Endothelial cell of umbilical vein (primary cell): ENCODE data around the gene RAB8B. TPM values are rescaled to one million over a fixed set of nuclear protein-coding genes. Genes with fewer than 3 reads are reported as not detected.

Experiments
- BruUV-seq: library from RNA; stranded (reverse); fragments of 400-500 nt; replicated peaks from 2 replicates; lab custom pipeline; 2021; lab: Mats Ljungman, UMichigan
- CTCF ChIA-PET: fragments of 300-600, 350-600 bp; sonication (Branson Sonifier 250); formaldehyde crosslinking; loops from one replicate; lab custom pipeline; 2021; ENCODE audit warnings: antibody characterized with exemption, inconsistent platforms; lab: Charles Lee
- POLR2A ChIA-PET: fragments of 300-600, 350-600 bp; sonication (Branson Sonifier 250); formaldehyde crosslinking; loops from one replicate; lab custom pipeline; 2021; ENCODE audit warnings: antibody characterized with exemption, inconsistent platforms; lab: Charles Lee
- DNase-seq: peaks from one replicate; pipeline ENCODE4 v3.0.0-alpha.2; 2011; ENCODE audit warnings: low read depth, low spot score
- FAIRE-seq: peaks from 2 replicates; lab custom pipeline; 2011; peaks lifted over from hg19 to GRCh38; lab: Jason Lieb, UNC
- H2AFZ ChIP-seq: 2 replicates; pipeline ENCODE4 v1.6.0; 2012; ENCODE audit warnings: low read depth, low read length, control low read depth, inconsistent platforms
- H3K27ac ChIP-seq: 2 replicates; pipeline ENCODE4 v1.5.1; 2011; ENCODE audit warnings: low read depth, mild to moderate bottlenecking, control low read depth, low read length, moderate library complexity; ENCODE audit not compliant: insufficient read depth
- H3K27me3 ChIP-seq, 2 experiments: 2 replicates each; pipeline versions ENCODE4 v1.6.0 to v1.6.1; 2011; ENCODE audit warnings: low read length in 2 of 2, mixed read lengths in 1 of 2; ENCODE audit not compliant: control insufficient read depth in 2 of 2, insufficient read depth in 2 of 2
- H3K36me3 ChIP-seq, 2 experiments: 2 replicates in 1 of 2; 3 replicates in 1 of 2; pipeline ENCODE4 v1.5.1; 2011; ENCODE audit warnings: low read length in 2 of 2, mild to moderate bottlenecking in 1 of 2, moderate library complexity in 1 of 2; ENCODE audit not compliant: control insufficient read depth in 2 of 2, insufficient read depth in 2 of 2; ENCODE audit errors: extremely low read depth in 1 of 2
- H3K4me1 ChIP-seq: 3 replicates; pipeline ENCODE4 v1.5.1; 2011; ENCODE audit warnings: mild to moderate bottlenecking, low read length; ENCODE audit not compliant: control insufficient read depth, insufficient read depth; ENCODE audit errors: extremely low read depth
- H3K4me2 ChIP-seq: 2 replicates; pipeline ENCODE4 v1.6.1; 2011; ENCODE audit warnings: low read length, control low read depth, mixed read lengths; ENCODE audit not compliant: insufficient read depth
- H3K4me3 ChIP-seq, 3 experiments: fragments of 200-600 bp in 1 of 3; sonication (generic), shearing (Covaris generic) in 1 of 3; replicated peaks in 1 of 3; 2 replicates each; pipeline ENCODE4 v1.5.1; 2011 to 2016; ENCODE audit warnings: control low read depth in 3 of 3, low read length in 3 of 3, mild to moderate bottlenecking in 2 of 3, inconsistent platforms in 1 of 3, low read depth in 1 of 3, moderate library complexity in 1 of 3; ENCODE audit not compliant: insufficient read depth in 1 of 3
- H3K79me2 ChIP-seq: 2 replicates; pipeline ENCODE4 v1.6.0; 2012; ENCODE audit warnings: low read length, inconsistent platforms; ENCODE audit not compliant: control insufficient read depth, insufficient read depth
- H3K9ac ChIP-seq: replicated peaks from 2 replicates; pipeline ENCODE3; 2011; ENCODE audit warnings: low read length, control low read depth; ENCODE audit not compliant: insufficient read depth; ENCODE audit errors: extremely low read depth
- H3K9me1 ChIP-seq: replicated peaks from 3 replicates; pipeline ENCODE4 v1.6.0; 2011; ENCODE audit warnings: mild to moderate bottlenecking, low read length; ENCODE audit not compliant: control insufficient read depth, insufficient read depth; ENCODE audit errors: extremely low read depth
- H3K9me3 ChIP-seq: replicated peaks from 2 replicates; pipeline ENCODE4 v1.5.1; 2012; ENCODE audit warnings: low read length, inconsistent platforms; ENCODE audit not compliant: control insufficient read depth, insufficient read depth
- H4K20me1 ChIP-seq: replicated peaks from 2 replicates; pipeline ENCODE3; 2011; ENCODE audit warnings: mild to moderate bottlenecking, low read length; ENCODE audit not compliant: control insufficient read depth, insufficient read depth; ENCODE audit errors: extremely low read depth
- EZH2 ChIP-seq: IDR thresholded peaks from 2 replicates; pipeline ENCODE4 v1.6.1; 2012; ENCODE audit warnings: borderline replicate concordance, low read depth, mild to moderate bottlenecking, moderate library complexity, low read length, inconsistent platforms; ENCODE audit not compliant: severe bottlenecking
- FOS ChIP-seq: IDR thresholded peaks from 2 replicates; pipeline ENCODE4 v1.6.1; 2011; ENCODE audit warnings: mild to moderate bottlenecking, low read length, moderate library complexity, borderline replicate concordance; ENCODE audit not compliant: insufficient read depth
- GATA2 ChIP-seq: IDR thresholded peaks from 2 replicates; pipeline ENCODE4 v1.7.0; 2011; ENCODE audit warnings: low read depth, mild to moderate bottlenecking, moderate library complexity, mixed read lengths, low read length; ENCODE audit not compliant: insufficient read length, insufficient read depth
- JUN ChIP-seq: IDR thresholded peaks from 2 replicates; pipeline ENCODE4 v1.6.1; 2011; ENCODE audit warnings: borderline replicate concordance, low read depth; ENCODE audit not compliant: insufficient read length, insufficient read depth
- MYC ChIP-seq: IDR thresholded peaks from one replicate; pipeline ENCODE4 v1.6.1; 2011; ENCODE audit warnings: mild to moderate bottlenecking, low read depth, low read length
- POLR2A ChIP-seq: IDR thresholded peaks from 2 replicates; pipeline ENCODE4 v1.6.1; 2012; ENCODE audit warnings: low read depth, mild to moderate bottlenecking, control low read depth, low read length
- POLR2AphosphoS5 ChIP-seq: IDR thresholded peaks from 2 replicates; pipeline ENCODE4 v1.6.1; 2012; ENCODE audit warnings: low read depth, mild to moderate bottlenecking, control low read depth, low read length, moderate library complexity; ENCODE audit not compliant: insufficient read depth
- dilution Hi-C: fragments of 300-500 bp; cut with MboI; formaldehyde crosslinking; loops from one replicate; pipeline ENCODE4 v1.15.0; 2019; ENCODE audit warnings: low sequenced_read_pairs; ENCODE audit not compliant: extremely low pct_ligation_motif_present
- intact Hi-C: fragments of 100-400 bp; cut with micrococcal nuclease; formaldehyde crosslinking; loops from one replicate; pipeline ENCODE4 v1.10.0; 2022
- polyA plus RNA-seq, 4 experiments: library from polyadenylated mRNA; depleted of rRNA in 3 of 4; stranded (reverse) in 3 of 4; unstranded in 1 of 4; fragments of >200 nt; gene quantifications; 2 replicates each; pipeline versions ENCODE4 v1.2.1 to v1.2.3, GENCODE V29; 2011 to 2012; ENCODE audit warnings: missing spikeins in 1 of 4
- total RNA-seq: library from RNA; stranded (reverse); gene quantifications from 2 replicates; pipeline ENCODE4 v1.2.3, GENCODE V29; 2021
- TF ChIP-seq, protein P1 (sequence below), 2 donors: IDR thresholded peaks; 1 replicate in 1 of 2; 2 replicates in 1 of 2; pipeline ENCODE4 v1.5.1; 2011; ENCODE audit warnings: low read length in 2 of 2, mild to moderate bottlenecking in 2 of 2, moderate library complexity in 2 of 2, control low read depth in 1 of 2, inconsistent platforms in 1 of 2, low read depth in 1 of 2; ENCODE audit not compliant: insufficient read depth in 1 of 2; ENCODE audit errors: extremely low read depth in 1 of 2
- TF ChIP-seq, protein P2 (sequence below): IDR thresholded peaks from 2 replicates; pipeline ENCODE4 v1.6.1; 2011; ENCODE audit not compliant: insufficient read depth, insufficient read length

The RAB8B gene
- total and polyA plus RNA-seq, 2 donors (not counting 3 experiments of a cell fraction or from before 2014, with no cell fraction given) = 10.4 to 52.5 TPM

DNA sequence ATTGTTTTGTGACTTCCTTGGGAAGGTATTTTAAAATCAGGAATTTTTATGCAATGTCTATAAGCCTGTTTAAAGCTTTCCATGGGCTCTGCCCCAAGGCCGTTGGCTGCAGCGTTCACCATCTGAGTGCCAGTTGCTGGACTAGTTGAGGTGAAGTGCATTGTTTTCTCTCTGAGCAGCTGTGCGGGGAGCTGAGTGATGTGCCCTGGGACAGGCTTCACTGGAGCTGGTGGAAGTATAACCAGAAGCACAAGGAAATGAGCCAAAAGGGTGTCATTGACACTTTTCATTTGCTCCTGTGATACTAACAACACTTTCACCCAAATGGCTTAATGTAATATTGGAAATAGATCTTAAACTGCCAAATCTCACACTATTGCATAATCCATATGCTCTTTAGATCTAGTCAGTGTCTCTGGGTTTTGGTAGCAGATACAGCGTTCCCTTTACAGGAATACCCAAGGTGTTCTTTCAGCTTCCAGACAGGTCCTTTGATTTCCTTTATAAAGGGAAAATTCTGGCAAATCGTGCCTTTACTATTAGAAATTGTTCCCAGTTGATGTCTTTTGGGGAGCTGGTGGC is 117.2 kb downstream of the RAB8B start:
- ChIA-PET POLR2A (no interaction called here), CTCF (interaction anchor here (1.2 to 1.4 kb wide), 2 partner anchors 9 to 15 kb away, joined by 4 read pairs; no protein-coding TSS in a partner anchor)
- Histone ChIP-seq H3K27ac (no peak overlapping the region), H4K20me1 (no peaks in the 10 kb centered on the region), H2AFZ (no peak overlapping the region), H3K4me2 (no peak overlapping the region), H3K9me1 (no peaks in the 10 kb centered on the region), H3K27me3 (no peaks in the 10 kb centered on the region), H3K9me3 (no peaks in the 10 kb centered on the region), H3K79me2 (no peaks in the 10 kb centered on the region), H3K4me3 (no peak overlapping the region), H3K4me1 (peaks cover 15% of the 10 kb centered on the region), H3K9ac (no peak overlapping the region), H3K36me3 (peaks cover 0 to 6% of the 10 kb centered on the region in 2 experiments)
- no peak for DNase-seq
- FAIRE-seq = no peak
- no TSS peak for BruUV-seq
- TF ChIP-seq FOS = no peak
- no peak for TF ChIP-seq MYC
- TF ChIP-seq, protein P1, sequence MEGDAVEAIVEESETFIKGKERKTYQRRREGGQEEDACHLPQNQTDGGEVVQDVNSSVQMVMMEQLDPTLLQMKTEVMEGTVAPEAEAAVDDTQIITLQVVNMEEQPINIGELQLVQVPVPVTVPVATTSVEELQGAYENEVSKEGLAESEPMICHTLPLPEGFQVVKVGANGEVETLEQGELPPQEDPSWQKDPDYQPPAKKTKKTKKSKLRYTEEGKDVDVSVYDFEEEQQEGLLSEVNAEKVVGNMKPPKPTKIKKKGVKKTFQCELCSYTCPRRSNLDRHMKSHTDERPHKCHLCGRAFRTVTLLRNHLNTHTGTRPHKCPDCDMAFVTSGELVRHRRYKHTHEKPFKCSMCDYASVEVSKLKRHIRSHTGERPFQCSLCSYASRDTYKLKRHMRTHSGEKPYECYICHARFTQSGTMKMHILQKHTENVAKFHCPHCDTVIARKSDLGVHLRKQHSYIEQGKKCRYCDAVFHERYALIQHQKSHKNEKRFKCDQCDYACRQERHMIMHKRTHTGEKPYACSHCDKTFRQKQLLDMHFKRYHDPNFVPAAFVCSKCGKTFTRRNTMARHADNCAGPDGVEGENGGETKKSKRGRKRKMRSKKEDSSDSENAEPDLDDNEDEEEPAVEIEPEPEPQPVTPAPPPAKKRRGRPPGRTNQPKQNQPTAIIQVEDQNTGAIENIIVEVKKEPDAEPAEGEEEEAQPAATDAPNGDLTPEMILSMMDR (IDR thresholded peaks at IDR 0.05; ENCODE audit: extremely low read depth in 1 of 2, insufficient read depth in 1 of 2, low read depth in 1 of 2, low read length in 2 of 2) = no peak
- no peak for TF ChIP-seq POLR2A
- TF ChIP-seq, protein P2, sequence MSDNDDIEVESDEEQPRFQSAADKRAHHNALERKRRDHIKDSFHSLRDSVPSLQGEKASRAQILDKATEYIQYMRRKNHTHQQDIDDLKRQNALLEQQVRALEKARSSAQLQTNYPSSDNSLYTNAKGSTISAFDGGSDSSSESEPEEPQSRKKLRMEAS = no peak
- no peak for TF ChIP-seq GATA2
- no peak for TF ChIP-seq JUN
- TF ChIP-seq EZH2 = no peak
- no peak for TF ChIP-seq POLR2AphosphoS5
- intact Hi-C loops = no loop called here
- dilution Hi-C loops = no loop called here
